ENCODE results near the gene MELTF.

The MELTF gene

GRCh38 chr3:197023241-197023997 is 6.2 kb downstream of the MELTF start:
- ChIA-PET CTCF (interaction anchor here (0.9 to 3.9 kb wide), 5 partner anchors 7 to 576 kb away, joined by 3 to 30 read pairs (median 5); partner anchors contain the start of gene MELTF), POLR2A (no interaction called here)
- no peak for DNase-seq (ENCODE audit: low read depth, low spot score)
- H3K4me3 ChIP-seq (ENCODE audit: low read depth, low read length), result no peak overlapping the region
- TF ChIP-seq, protein P1, sequence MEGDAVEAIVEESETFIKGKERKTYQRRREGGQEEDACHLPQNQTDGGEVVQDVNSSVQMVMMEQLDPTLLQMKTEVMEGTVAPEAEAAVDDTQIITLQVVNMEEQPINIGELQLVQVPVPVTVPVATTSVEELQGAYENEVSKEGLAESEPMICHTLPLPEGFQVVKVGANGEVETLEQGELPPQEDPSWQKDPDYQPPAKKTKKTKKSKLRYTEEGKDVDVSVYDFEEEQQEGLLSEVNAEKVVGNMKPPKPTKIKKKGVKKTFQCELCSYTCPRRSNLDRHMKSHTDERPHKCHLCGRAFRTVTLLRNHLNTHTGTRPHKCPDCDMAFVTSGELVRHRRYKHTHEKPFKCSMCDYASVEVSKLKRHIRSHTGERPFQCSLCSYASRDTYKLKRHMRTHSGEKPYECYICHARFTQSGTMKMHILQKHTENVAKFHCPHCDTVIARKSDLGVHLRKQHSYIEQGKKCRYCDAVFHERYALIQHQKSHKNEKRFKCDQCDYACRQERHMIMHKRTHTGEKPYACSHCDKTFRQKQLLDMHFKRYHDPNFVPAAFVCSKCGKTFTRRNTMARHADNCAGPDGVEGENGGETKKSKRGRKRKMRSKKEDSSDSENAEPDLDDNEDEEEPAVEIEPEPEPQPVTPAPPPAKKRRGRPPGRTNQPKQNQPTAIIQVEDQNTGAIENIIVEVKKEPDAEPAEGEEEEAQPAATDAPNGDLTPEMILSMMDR (IDR thresholded peaks at IDR 0.05; ENCODE audit: insufficient read depth, low read length, missing control alignments), result no peak

DNA sequence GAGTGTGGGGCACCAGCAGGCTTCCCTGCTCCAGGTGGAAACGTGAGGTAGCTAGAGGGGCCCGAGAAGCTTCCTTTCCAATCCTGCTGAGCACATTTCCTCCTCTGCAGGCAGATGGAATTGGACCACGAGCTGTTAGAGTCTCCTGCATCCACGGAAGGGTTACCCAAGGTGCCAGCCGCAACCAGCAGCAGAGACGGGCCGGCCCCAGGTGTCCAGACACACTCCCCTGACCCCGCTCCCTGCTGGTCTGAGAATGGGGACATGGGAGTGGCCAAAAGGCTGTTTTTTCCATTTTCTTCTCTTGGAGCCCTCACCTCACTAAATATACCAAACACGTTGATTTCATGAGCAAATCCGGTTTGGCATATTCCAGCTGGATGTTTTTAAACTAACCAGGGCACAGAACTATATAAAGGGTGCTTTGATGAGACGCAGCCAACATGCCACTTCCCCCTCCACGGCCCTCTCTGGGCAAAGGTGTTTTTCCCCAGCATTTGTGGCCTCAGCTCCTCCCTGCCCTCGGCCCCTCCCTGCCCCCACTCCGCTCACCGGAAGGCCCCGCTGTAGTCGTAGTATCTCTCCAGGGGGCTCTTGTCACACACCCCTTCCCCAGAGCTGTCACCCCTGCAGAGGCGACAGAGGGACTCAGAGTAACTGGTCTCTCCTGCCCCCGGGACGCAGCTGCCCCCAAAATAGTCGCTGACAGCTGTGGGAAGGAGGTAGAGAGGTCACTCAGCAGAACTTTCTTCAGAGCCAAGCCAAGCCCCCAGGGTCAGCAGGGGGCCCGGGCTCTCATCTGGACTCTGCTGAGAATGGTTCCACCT is 7.0 kb downstream of the MELTF start:
- H3K4me3 ChIP-seq (ENCODE audit: low read depth, low read length), result no peak overlapping the region
- CTCF ChIA-PET, result interaction anchor here (0.9 to 3.9 kb wide), 3 partner anchors 8 to 27 kb away, joined by 3 to 30 read pairs (median 7); partner anchors contain the start of gene MELTF
- TF ChIP-seq, protein P1 (IDR thresholded peaks at IDR 0.05; ENCODE audit: insufficient read depth, low read length, missing control alignments), result no peak
- no peak for DNase-seq (ENCODE audit: low read depth, low spot score)
- POLR2A ChIA-PET, result no interaction called here

DNA sequence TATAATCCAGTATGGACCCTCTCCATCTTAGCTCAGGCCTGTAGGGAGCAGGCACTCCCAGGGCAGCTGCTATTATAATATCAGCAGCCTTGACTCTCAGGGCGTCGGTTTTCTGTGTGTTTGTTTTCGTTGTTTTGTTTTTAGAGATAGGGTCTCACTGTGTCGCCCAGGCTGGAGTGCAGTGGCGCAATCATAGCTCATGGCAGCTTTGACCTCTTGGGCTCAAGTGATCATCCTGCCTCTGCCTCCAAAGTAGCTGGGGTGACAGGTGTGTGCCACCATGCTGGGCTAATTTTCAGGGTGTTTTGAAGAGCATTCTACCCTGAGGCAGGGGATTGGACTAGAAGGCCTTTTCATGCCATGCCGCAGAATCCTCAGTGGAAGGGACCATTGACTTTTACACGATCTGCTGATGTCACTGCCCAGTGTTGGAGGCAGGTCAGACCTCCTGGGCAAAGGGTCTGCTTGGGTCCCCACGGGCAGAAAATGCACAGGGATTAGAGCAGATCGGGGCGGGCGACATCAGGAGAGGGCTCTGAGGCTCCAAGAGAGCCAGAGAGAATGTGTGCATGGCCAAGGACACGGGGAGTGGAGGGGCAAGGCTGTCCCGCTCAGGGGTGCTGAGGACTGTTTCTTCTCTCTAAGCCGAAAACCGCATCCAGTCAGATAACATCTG is 7.8 kb downstream of the MELTF start:
- POLR2A ChIA-PET, result no interaction called here

GRCh38 chr3:197021231-197021630 is 8.4 kb downstream of the MELTF start:
- no peak for DNase-seq (ENCODE audit: low read depth, low spot score)
- no peak overlapping the region for H3K4me3 ChIP-seq (ENCODE audit: low read depth, low read length)
- POLR2A ChIA-PET, result no interaction called here
- TF ChIP-seq, protein P1 (IDR thresholded peaks at IDR 0.05; ENCODE audit: insufficient read depth, low read length, missing control alignments), result no peak
- CTCF ChIA-PET, result interaction anchor here (0.9 to 3.9 kb wide), 3 partner anchors 9 to 18 kb away, joined by 4 to 30 read pairs (median 4); partner anchors contain the start of gene MELTF

More for the DNA sequence above, 7.8 kb downstream of the MELTF start:
- CTCF ChIA-PET, result interaction anchor here (0.9 to 3.9 kb wide), 4 partner anchors 9 to 26 kb away, joined by 3 to 30 read pairs (median 4); partner anchors contain the start of gene MELTF
- no peak overlapping the region for H3K4me3 ChIP-seq (ENCODE audit: low read depth, low read length)
- DNase-seq (ENCODE audit: low read depth, low spot score), result no peak
- TF ChIP-seq, protein P1 (IDR thresholded peaks at IDR 0.05; ENCODE audit: insufficient read depth, low read length, missing control alignments), result no peak

- no peak overlapping the region for H3K4me3 ChIP-seq (ENCODE audit: low read depth, low read length)
- ChIA-PET POLR2A (no interaction called here), CTCF (interaction anchor here (1.0 to 1.2 kb wide), 3 partner anchors 10 to 50 kb away, joined by 3 to 13 read pairs (median 4); partner anchors contain the start of gene MELTF)
- DNase-seq (ENCODE audit: low read depth, low spot score), result no peak
- TF ChIP-seq, protein P1 (IDR thresholded peaks at IDR 0.05; ENCODE audit: insufficient read depth, low read length, missing control alignments), result no peak
Measured at GRCh38 chr3:197019535-197019934, 10.1 kb downstream of the MELTF start.
